Kidney epithelial cell (primary cell): ENCODE data around the gene TERT. TPM values are rescaled to one million over a fixed set of nuclear protein-coding genes. Genes with fewer than 3 reads are reported as not detected.

Experiments
- DNase-seq: peaks from one replicate; pipeline ENCODE4 v3.0.0-alpha.2; 2010; ENCODE audit warnings: low read depth
- H3K27me3 ChIP-seq: 2 replicates; pipeline ENCODE4 v1.6.0; 2011; ENCODE audit warnings: low read length; ENCODE audit not compliant: control insufficient read depth, insufficient read depth
- H3K36me3 ChIP-seq: 2 replicates; pipeline ENCODE4 v1.5.1; 2011; ENCODE audit warnings: low read length; ENCODE audit not compliant: control insufficient read depth, insufficient read depth
- H3K4me3 ChIP-seq: 2 replicates; pipeline ENCODE4 v1.5.1; 2011; ENCODE audit warnings: low read depth, mild to moderate bottlenecking, control low read depth, low read length
- CTCF ChIP-seq: IDR thresholded peaks from 2 replicates; pipeline ENCODE4 v1.5.1; 2011; ENCODE audit warnings: mild to moderate bottlenecking, moderate library complexity, low read length, control low read depth, inconsistent platforms; ENCODE audit not compliant: insufficient read depth, poor library complexity, severe bottlenecking
- total RNA-seq: library from RNA; depleted of rRNA; stranded (reverse); fragments of >200 nt; gene quantifications from 2 replicates; pipeline ENCODE4 v1.2.3, GENCODE V29; 2015

Gene TERT
- total RNA-seq, 1 donor from 2014 or later = not detected

GRCh38 chr5:1265461-1266455 is 29.1 kb downstream of the TERT start:
- TF ChIP-seq CTCF = no peak
- Histone ChIP-seq H3K36me3 (no peaks in the 10 kb centered on the region), H3K27me3 (no peaks in the 10 kb centered on the region), H3K4me3 (no peak overlapping the region)
- DNase-seq = no peak

- Histone ChIP-seq H3K36me3 (no peaks in the 10 kb centered on the region), H3K4me3 (no peak overlapping the region), H3K27me3 (no peaks in the 10 kb centered on the region)
- no peak for DNase-seq
- TF ChIP-seq CTCF = no peak
Observed at GRCh38 chr5:1265026-1265425, 29.8 kb downstream of the TERT start.

GRCh38 chr5:1264211-1264610 is 30.7 kb downstream of the TERT start:
- TF ChIP-seq CTCF = no peak
- Histone ChIP-seq H3K36me3 (no peaks in the 10 kb centered on the region), H3K27me3 (no peaks in the 10 kb centered on the region), H3K4me3 (no peak overlapping the region)
- DNase-seq = no peak

- TF ChIP-seq CTCF = no peak
- no peak for DNase-seq
- Histone ChIP-seq H3K27me3 (no peaks in the 10 kb centered on the region), H3K36me3 (no peaks in the 10 kb centered on the region), H3K4me3 (no peak overlapping the region)
Observed at GRCh38 chr5:1262381-1262780, 32.5 kb downstream of the TERT start.

GRCh38 chr5:1261643-1262042 is 33.2 kb downstream of the TERT start:
- TF ChIP-seq CTCF = no peak
- Histone ChIP-seq H3K36me3 (no peaks in the 10 kb centered on the region), H3K4me3 (no peak overlapping the region), H3K27me3 (no peaks in the 10 kb centered on the region)
- DNase-seq = no peak
